ENCODE data around the gene LDHD. TPM values are rescaled to one million over a fixed set of nuclear protein-coding genes. Genes with fewer than 3 reads are reported as not detected.

Gene LDHD
- total RNA-seq, 1 donor from 2014 or later, result 6.3 TPM

DNA sequence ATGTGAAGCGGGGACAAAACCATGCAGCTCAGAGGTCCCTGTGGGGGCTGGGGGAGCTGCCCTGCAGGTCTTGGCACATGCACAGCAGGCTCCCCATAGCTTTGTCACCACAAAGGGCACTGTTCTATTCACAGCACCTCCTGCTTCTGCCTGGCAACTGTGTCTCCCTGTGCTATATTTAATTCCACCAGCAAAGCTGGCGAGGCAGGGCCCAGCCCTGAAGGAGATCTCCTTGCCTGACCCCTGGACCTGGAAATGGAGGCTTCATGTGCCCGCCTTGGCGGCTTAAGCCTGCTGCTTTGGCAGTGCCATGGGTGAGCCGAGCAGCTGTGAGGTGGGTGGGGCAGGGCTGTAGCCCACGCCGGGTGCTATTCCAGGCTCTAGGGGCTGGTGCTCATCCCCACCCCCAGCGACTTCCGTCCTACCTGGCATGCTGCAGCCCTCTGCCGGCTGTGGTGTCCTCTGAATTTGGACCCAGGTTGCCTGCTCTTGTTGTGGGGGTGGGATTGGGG lies 6.8 kb downstream of the LDHD start:
- Histone ChIP-seq H3K9ac (ENCODE audit: low read depth in 1 of 3, low read length in 3 of 3) (peak overlapping the region; percentile 79 to 95 (median 89)), H3K27ac (ENCODE audit: low read depth, low read length) (peak overlapping the region; percentile 96), H3K4me3 (ENCODE audit: low read length in 3 of 3) (peak overlapping the region; percentile 57 to 61 (median 59)), H3K9me3 (ENCODE audit: control insufficient read depth in 3 of 3, low read length in 3 of 3) (no peaks in the 10 kb centered on the region), H3K4me1 (ENCODE audit: control insufficient read depth in 3 of 3, insufficient read depth in 3 of 3, low read length in 3 of 3) (peaks cover 90 to 92% (median 92%) of the 10 kb centered on the region in 3 donors), H3K36me3 (ENCODE audit: control insufficient read depth in 3 of 3, insufficient read depth in 3 of 3, low read length in 3 of 3) (peaks cover 10 to 30% (median 22%) of the 10 kb centered on the region in 3 donors), H3K27me3 (ENCODE audit: control insufficient read depth in 3 of 3, insufficient read depth in 3 of 3, low read length in 3 of 3) (no peaks in the 10 kb centered on the region)

DNA sequence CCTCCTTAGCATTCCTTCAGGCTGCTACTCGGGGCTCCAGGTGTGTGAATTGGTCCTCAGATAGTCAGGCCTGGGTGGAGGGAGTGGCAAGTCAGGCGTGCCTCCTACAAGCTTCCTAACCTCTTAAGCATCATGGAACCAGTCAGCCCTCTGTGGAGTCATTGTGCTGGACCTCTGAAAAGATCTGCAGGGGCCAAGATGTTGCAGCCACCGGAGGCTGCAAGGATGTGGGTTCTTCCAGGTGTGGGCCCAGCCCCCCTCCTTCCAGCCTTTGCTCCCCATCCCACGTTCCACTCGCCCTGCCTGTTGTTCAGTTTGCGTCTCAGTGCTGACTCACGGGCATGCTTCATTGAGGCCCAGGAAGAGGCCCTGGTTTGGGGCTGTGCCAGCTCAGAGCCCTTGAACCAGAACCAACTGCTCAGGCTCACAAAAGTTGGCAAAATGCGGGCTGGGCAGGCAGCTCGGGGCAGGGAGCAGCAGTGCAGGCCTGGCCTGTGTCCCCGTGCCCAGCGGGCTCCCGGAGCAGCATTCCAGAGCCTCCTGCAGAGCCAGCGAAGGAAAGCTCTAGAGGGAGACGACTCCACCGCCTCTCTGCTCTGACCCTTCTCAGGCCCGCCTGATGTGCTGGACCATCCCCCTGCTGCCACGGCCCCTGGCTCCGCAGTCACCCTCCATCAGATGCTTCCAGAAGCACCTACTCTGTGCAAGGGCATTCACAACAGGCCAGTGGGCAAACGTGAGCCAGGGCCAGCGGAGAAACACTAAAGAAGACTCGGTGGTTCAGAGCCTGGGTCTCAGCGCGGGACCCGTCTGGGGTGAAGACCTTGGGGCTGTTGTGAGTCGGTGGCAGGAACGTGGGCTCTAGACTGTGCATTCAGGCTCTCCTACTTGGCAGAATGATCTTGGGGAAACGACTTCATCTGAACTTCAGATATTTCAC lies 7.5 kb downstream of the LDHD start:
- no peaks in the 10 kb centered on the region for H3K9me3 ChIP-seq (ENCODE audit: control insufficient read depth in 3 of 3, low read length in 3 of 3)
- peak overlapping the region; percentile 96 for H3K27ac ChIP-seq (ENCODE audit: low read depth, low read length)
- no peaks in the 10 kb centered on the region for H3K27me3 ChIP-seq (ENCODE audit: control insufficient read depth in 3 of 3, insufficient read depth in 3 of 3, low read length in 3 of 3)
- peaks cover 92 to 94% (median 93%) of the 10 kb centered on the region in 3 donors for H3K4me1 ChIP-seq (ENCODE audit: control insufficient read depth in 3 of 3, insufficient read depth in 3 of 3, low read length in 3 of 3)
- H3K4me3 ChIP-seq (ENCODE audit: low read length in 3 of 3), result peak overlapping the region; percentile 46 to 61 (median 57)
- H3K9ac ChIP-seq (ENCODE audit: low read depth in 1 of 3, low read length in 3 of 3), result peak overlapping the region; percentile 79 to 94 (median 89)
- peaks cover 9 to 36% (median 17%) of the 10 kb centered on the region in 3 donors for H3K36me3 ChIP-seq (ENCODE audit: control insufficient read depth in 3 of 3, insufficient read depth in 3 of 3, low read length in 3 of 3)

DNA sequence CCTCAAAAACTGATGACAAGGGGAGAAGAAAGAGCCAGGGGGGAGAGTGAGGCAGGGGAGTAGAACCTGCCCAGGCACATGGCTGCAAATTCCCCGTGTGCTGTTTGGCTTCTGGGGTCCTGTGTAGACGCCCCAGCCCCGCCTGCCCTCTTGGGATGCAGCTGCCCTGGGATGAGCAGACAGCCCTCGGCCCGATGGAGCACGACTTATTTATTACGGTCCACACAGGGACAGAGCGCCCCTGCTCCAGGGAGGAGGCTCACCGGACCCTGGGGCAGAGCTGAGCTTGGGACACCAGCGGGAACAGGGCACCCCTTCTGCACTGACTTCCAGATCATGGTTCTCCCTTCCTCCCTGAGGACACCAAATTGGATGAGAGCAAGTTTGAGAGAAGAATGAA lies 9.1 kb downstream of the LDHD start:
- peak overlapping the region; percentile 61 to 94 (median 79) for H3K9ac ChIP-seq (ENCODE audit: low read depth in 1 of 3, low read length in 3 of 3)

DNA sequence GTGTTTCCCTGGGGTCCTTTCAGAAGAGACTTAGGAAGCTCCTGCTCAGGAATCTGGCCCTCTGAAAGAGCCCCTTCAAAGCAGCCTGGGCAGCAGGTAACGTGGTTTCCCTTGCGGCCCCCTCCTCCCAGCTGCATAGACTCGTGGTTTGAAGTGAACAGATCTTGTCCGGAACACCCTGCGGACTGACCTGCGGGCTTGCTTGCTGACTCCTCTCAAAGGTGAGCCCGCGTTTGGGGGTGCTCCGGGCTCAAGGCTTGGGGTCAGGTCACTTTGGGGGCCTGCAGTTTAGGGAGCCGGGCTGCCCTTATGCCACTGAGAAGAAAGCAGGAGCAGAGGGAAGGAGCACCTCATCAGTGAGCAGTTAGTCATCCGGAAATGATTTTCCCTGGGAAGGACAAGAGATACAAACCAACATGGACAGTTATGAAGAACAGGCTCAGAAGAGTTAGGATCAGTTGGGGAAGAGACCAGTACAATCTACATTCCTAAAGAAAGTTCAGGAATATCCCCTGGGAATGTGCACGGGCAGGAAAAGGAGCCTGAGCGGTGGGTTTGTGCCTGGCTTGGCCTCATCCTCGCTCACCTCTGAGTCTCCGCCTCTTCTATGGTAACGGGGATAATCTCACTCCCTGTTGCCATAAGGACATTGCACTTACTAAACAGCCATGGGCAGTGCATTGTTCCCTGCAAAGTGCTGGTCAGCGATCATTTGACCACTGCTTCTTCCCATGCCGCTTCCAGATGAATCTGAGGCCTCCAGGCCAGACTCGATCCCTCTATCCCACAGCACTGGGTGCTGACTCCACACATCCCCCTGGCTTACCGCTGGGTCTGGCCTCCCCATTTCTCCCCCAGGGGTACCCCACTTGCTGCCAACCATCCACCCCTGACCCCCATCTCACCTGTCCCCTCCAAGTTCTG lies 10.0 kb downstream of the LDHD start:
- Histone ChIP-seq H3K4me3 (ENCODE audit: low read length in 3 of 3) (peak overlapping the region in 1 of 3 donors; percentile 54), H3K27ac (ENCODE audit: low read depth, low read length) (peak overlapping the region; percentile 96), H3K27me3 (ENCODE audit: control insufficient read depth in 3 of 3, insufficient read depth in 3 of 3, low read length in 3 of 3) (no peaks in the 10 kb centered on the region), H3K9me3 (ENCODE audit: control insufficient read depth in 3 of 3, low read length in 3 of 3) (no peaks in the 10 kb centered on the region), H3K4me1 (ENCODE audit: control insufficient read depth in 3 of 3, insufficient read depth in 3 of 3, low read length in 3 of 3) (peaks cover 67 to 71% (median 70%) of the 10 kb centered on the region in 3 donors), H3K36me3 (ENCODE audit: control insufficient read depth in 3 of 3, insufficient read depth in 3 of 3, low read length in 3 of 3) (peaks cover 5 to 17% (median 7%) of the 10 kb centered on the region in 3 donors), H3K9ac (ENCODE audit: low read depth in 1 of 3, low read length in 3 of 3) (peak overlapping the region; percentile 43 to 94 (median 79))

More for the DNA sequence above, 9.1 kb downstream of the LDHD start:
- Histone ChIP-seq H3K9me3 (ENCODE audit: control insufficient read depth in 3 of 3, low read length in 3 of 3) (no peaks in the 10 kb centered on the region), H3K36me3 (ENCODE audit: control insufficient read depth in 3 of 3, insufficient read depth in 3 of 3, low read length in 3 of 3) (peaks cover 3 to 22% (median 9%) of the 10 kb centered on the region in 3 donors), H3K27ac (ENCODE audit: low read depth, low read length) (peak overlapping the region; percentile 96), H3K27me3 (ENCODE audit: control insufficient read depth in 3 of 3, insufficient read depth in 3 of 3, low read length in 3 of 3) (no peaks in the 10 kb centered on the region), H3K4me1 (ENCODE audit: control insufficient read depth in 3 of 3, insufficient read depth in 3 of 3, low read length in 3 of 3) (peaks cover 76 to 80% (median 79%) of the 10 kb centered on the region in 3 donors), H3K4me3 (ENCODE audit: low read length in 3 of 3) (peak overlapping the region in 2 of 3 donors; percentile 13 to 54)

DNA sequence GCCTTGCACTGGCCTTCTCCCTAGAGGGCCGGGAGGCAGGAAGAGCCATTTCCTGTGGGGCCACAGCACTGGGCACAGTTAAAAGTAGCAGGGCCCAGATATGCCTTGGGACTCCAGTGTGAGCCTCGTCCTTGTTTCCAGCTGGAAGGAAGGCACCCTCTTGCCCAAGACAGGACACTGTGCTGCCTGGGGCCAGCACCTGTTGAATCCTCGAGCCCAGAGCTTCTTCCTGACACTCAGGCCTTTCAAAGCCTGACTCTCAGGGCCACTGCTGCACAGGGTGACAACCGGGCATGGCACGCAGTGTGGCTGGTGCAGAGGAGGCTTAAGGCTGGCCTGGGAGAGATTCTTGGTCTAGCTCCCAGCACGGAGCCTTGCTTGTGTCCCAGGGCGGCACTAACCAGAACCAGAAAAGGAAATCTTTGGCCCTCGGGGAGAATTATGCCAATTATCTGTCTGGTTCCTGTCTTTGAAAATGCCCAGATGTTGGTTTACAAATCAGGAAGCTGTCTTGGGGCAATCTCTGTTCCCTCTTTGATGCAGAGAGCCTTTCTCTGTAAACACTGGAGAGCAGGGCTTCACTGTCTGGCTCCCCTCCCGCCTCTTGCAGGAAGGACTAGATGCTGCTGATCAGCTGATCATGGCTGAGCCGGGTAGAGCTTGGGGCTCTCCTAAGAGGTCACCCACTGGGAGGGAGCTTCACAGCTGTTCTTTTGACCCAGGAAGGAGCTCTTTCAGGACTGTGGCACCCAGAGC lies 11.1 kb downstream of the LDHD start:
- peak overlapping the region in 2 of 3 donors; percentile 20 to 54 for H3K4me3 ChIP-seq (ENCODE audit: low read length in 3 of 3)
- H3K9me3 ChIP-seq (ENCODE audit: control insufficient read depth in 3 of 3, low read length in 3 of 3), result no peaks in the 10 kb centered on the region
- H3K4me1 ChIP-seq (ENCODE audit: control insufficient read depth in 3 of 3, insufficient read depth in 3 of 3, low read length in 3 of 3), result peaks cover 59 to 60% (median 60%) of the 10 kb centered on the region in 3 donors
- H3K27me3 ChIP-seq (ENCODE audit: control insufficient read depth in 3 of 3, insufficient read depth in 3 of 3, low read length in 3 of 3), result no peaks in the 10 kb centered on the region
- H3K27ac ChIP-seq (ENCODE audit: low read depth, low read length), result peak overlapping the region; percentile 96
- peaks cover 7 to 17% (median 7%) of the 10 kb centered on the region in 3 donors for H3K36me3 ChIP-seq (ENCODE audit: control insufficient read depth in 3 of 3, insufficient read depth in 3 of 3, low read length in 3 of 3)
- H3K9ac ChIP-seq (ENCODE audit: low read depth in 1 of 3, low read length in 3 of 3), result peak overlapping the region; percentile 3 to 74 (median 74)

DNA sequence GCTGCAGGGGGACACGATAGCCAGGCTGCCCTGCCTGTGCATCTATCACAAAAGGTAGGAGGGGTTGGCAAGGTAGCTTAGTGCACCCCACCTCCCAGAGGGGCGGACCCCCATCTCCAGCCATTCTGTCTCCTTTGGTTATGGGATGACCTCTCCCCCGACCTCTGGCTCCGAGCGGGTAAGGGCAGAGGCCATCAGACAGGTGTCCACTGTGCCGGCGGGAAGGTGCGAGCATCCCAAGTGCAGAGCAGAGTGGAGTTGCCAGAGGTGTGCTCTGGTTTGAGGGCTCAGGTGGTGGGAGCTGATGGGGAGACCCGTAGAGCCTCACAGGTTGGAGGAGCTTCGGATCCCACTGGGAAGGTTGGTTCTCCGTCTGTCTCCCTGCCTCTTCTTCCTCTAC lies 11.7 kb downstream of the LDHD start:
- Histone ChIP-seq H3K4me3 (ENCODE audit: low read length in 3 of 3) (peak overlapping the region in 1 of 3 donors; percentile 54), H3K27ac (ENCODE audit: low read depth, low read length) (peak overlapping the region; percentile 96), H3K9me3 (ENCODE audit: control insufficient read depth in 3 of 3, low read length in 3 of 3) (no peaks in the 10 kb centered on the region), H3K27me3 (ENCODE audit: control insufficient read depth in 3 of 3, insufficient read depth in 3 of 3, low read length in 3 of 3) (no peaks in the 10 kb centered on the region), H3K9ac (ENCODE audit: low read depth in 1 of 3, low read length in 3 of 3) (peak overlapping the region; percentile 24 to 74 (median 74)), H3K36me3 (ENCODE audit: control insufficient read depth in 3 of 3, insufficient read depth in 3 of 3, low read length in 3 of 3) (peaks cover 7 to 17% (median 7%) of the 10 kb centered on the region in 3 donors), H3K4me1 (ENCODE audit: control insufficient read depth in 3 of 3, insufficient read depth in 3 of 3, low read length in 3 of 3) (peaks cover 59 to 60% (median 60%) of the 10 kb centered on the region in 3 donors)

DNA sequence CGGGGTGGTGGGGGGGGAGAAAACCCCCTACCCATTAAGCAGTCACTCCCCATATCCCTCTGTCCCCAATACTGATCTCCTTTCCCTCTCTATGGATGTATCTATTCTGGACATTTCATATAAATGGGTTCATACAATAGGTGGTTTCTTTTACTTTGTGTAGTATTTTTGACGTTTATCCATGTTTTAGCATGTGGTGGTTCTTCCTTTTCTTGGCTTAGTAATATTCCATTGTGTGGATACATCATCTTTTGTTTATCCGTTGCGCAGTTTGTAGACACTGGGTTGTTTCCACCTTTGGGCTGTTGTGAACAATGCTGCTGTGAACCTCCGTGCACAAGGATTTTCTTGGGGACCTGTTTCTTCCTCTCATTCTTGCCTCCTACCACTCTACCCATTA lies 12.6 kb downstream of the LDHD start:
- Histone ChIP-seq H3K27ac (ENCODE audit: low read depth, low read length) (no peak overlapping the region), H3K9ac (ENCODE audit: low read depth in 1 of 3, low read length in 3 of 3) (no peak overlapping the region), H3K4me3 (ENCODE audit: low read length in 3 of 3) (no peak overlapping the region), H3K9me3 (ENCODE audit: control insufficient read depth in 3 of 3, low read length in 3 of 3) (no peaks in the 10 kb centered on the region), H3K36me3 (ENCODE audit: control insufficient read depth in 3 of 3, insufficient read depth in 3 of 3, low read length in 3 of 3) (peaks cover 7 to 17% (median 7%) of the 10 kb centered on the region in 3 donors), H3K4me1 (ENCODE audit: control insufficient read depth in 3 of 3, insufficient read depth in 3 of 3, low read length in 3 of 3) (peaks cover 59 to 62% (median 61%) of the 10 kb centered on the region in 3 donors), H3K27me3 (ENCODE audit: control insufficient read depth in 3 of 3, insufficient read depth in 3 of 3, low read length in 3 of 3) (no peaks in the 10 kb centered on the region)

DNA sequence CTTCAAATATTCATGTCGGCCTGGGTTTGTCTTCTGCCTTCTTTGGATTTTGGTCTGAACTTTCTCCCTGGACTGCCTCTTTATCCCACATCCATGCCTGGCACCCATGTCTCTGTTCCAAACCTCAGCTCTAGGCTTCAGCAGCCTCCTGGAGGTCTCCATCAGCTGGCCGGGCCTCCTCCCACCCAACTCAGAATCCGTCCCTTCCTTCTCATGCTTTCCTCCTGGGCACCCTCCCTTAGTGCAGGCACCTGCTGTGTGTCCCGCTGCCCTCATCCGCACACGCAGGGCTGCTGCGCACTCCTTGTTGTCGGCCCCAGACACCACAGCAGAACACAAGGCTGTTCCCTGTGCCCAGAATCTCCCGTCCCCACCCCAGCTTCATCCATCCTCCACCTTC lies 14.0 kb downstream of the LDHD start:
- Histone ChIP-seq H3K27me3 (ENCODE audit: control insufficient read depth in 3 of 3, insufficient read depth in 3 of 3, low read length in 3 of 3) (no peaks in the 10 kb centered on the region), H3K4me1 (ENCODE audit: control insufficient read depth in 3 of 3, insufficient read depth in 3 of 3, low read length in 3 of 3) (peaks cover 62 to 66% (median 64%) of the 10 kb centered on the region in 3 donors), H3K9me3 (ENCODE audit: control insufficient read depth in 3 of 3, low read length in 3 of 3) (no peaks in the 10 kb centered on the region), H3K27ac (ENCODE audit: low read depth, low read length) (no peak overlapping the region), H3K4me3 (ENCODE audit: low read length in 3 of 3) (no peak overlapping the region), H3K36me3 (ENCODE audit: control insufficient read depth in 3 of 3, insufficient read depth in 3 of 3, low read length in 3 of 3) (peaks cover 7 to 17% (median 7%) of the 10 kb centered on the region in 3 donors), H3K9ac (ENCODE audit: low read depth in 1 of 3, low read length in 3 of 3) (no peak overlapping the region)

DNA sequence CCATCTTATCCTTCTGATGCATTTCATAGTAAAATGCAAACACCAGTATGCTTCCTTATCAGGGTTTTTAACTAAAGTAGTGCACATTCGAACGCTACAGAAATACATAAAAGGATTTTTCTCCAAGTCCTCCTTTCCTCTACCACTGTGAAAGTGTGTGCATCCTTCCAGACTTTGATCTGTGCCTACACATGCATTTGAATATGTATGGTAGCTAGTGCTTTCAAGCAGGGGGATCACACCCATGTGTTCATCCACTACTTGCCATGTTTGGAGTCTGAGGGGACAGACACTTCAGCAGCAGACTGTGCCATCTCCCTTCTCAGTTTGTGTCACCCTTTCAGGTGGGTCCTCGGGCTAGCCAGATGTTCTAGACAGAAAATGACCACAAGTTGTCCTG lies 14.9 kb downstream of the LDHD start:
- H3K4me1 ChIP-seq (ENCODE audit: control insufficient read depth in 3 of 3, insufficient read depth in 3 of 3, low read length in 3 of 3), result peaks cover 59 to 66% (median 62%) of the 10 kb centered on the region in 3 donors
- peaks cover 4 to 14% (median 5%) of the 10 kb centered on the region in 3 donors for H3K36me3 ChIP-seq (ENCODE audit: control insufficient read depth in 3 of 3, insufficient read depth in 3 of 3, low read length in 3 of 3)
- H3K9me3 ChIP-seq (ENCODE audit: control insufficient read depth in 3 of 3, low read length in 3 of 3), result no peaks in the 10 kb centered on the region
- H3K27me3 ChIP-seq (ENCODE audit: control insufficient read depth in 3 of 3, insufficient read depth in 3 of 3, low read length in 3 of 3), result no peaks in the 10 kb centered on the region
- H3K9ac ChIP-seq (ENCODE audit: low read depth in 1 of 3, low read length in 3 of 3), result no peak overlapping the region
- no peak overlapping the region for H3K4me3 ChIP-seq (ENCODE audit: low read length in 3 of 3)
- no peak overlapping the region for H3K27ac ChIP-seq (ENCODE audit: low read depth, low read length)
